ENCODE measurements around the gene BCS1L.

- TF ChIP-seq CTCF (IDR thresholded peaks at IDR 0.05) (no peak), POLR2A (IDR thresholded peaks at IDR 0.05) (no peak)
These were observed 52.1 kb downstream of the BCS1L start for GRCh38 chr2:218711550-218711929.
